NCI-H2227 treated with DMSO at 0.1 percent for 48 hours (cell line): Measurements from ENCODE around the gene RDH16.
"Not testable (repeated sequence)": the region's sequence is repeated elsewhere in the genome, so short reads cannot be mapped to it uniquely, and the experiment has no call there.

Source experiments
- DNase-seq: peaks from one replicate; lab custom pipeline; 2025; lab: John Stamatoyannopoulos, UW

The RDH16 gene

GRCh38 chr12:56953314-56953713 is 4.1 kb downstream of the RDH16 start:
- DNase-seq = no peak

- DNase-seq = no peak
Measured at GRCh38 chr12:56951582-56952339, 5.6 kb downstream of the RDH16 start.

- no peak for DNase-seq
Measured at GRCh38 chr12:56948881-56949280, 8.5 kb downstream of the RDH16 start.

DNA sequence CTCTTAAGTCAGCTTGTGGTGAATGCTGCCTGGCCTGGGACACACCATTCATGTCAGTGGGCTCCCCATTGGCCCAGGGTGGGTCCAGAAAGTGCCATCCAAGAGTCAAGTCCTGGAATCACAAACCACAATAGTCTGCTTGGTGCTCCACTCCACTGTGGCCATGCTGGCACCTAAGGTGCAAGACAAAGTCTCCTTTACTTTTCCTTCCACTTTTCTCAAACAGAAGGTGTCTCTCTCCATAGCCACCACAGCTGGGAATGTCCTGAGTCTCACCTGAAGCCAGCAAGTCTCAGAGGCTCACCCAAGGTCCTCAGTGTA is 9.0 kb downstream of the RDH16 start:
- no peak for DNase-seq

DNA sequence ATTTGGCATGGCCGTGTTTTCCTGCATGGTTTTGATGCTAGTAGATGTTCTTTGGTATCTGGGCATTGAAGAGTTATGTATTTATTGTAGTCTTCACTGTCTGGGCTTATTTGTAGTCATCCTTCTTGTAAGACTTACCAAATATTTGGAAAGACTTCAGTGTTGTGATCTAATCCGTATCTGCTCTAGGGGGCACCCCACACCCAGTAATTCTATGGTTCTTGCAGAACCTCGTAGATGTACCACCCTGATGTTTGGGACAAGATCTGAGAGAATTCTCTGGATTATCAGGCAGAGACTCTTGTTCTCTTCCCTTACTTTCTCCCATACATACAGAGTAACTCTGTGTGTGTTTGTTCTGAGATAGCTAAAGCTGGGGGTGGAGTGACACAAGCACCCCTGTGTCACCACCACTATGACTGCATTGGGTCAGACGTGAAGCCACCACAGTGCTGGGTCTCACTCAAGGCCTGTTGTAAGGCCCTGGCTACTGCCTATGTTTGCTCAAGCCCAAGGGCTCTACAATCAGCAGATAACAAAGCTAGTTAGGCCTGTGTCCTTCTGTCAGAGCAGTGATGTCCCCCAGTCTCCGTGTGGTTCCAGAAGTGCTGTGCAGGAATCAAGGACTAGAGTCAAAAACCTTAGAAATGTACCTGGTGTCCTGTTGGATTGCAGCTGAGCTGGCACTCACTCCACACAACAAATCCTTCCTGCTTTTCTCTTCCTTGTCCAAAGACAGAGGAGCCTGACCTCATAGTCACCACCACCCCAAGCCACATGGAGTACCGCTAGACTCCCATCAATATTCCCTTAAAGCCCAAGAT is 9.6 kb downstream of the RDH16 start:
- DNase-seq = no peak

GRCh38 chr12:56943878-56944277 is 13.5 kb downstream of the RDH16 start:
- no peak for DNase-seq

DNA sequence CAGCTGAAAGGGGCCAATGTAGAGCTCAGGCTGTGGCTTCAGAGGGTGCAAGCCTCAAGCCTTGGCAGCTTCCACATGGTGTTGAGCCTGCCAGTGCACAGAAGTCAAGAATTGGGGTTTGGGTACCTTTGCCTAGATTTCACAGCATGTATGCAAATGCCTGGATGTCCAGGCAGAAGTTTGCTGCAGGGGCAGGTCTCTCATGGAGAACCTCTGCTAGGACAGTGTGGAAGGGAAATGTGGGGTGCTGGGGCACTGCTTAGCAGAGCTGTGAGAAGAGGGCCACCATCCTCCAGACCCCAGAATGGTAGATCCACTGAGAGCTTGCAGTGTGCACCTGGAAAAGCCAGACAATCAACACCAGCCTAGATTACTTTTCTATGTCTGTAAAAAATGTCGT is 14.0 kb downstream of the RDH16 start:
- not testable (repeated sequence) for DNase-seq

- DNase-seq = no peak
Measured at GRCh38 chr12:56941299-56942017, 15.9 kb downstream of the RDH16 start.

DNA sequence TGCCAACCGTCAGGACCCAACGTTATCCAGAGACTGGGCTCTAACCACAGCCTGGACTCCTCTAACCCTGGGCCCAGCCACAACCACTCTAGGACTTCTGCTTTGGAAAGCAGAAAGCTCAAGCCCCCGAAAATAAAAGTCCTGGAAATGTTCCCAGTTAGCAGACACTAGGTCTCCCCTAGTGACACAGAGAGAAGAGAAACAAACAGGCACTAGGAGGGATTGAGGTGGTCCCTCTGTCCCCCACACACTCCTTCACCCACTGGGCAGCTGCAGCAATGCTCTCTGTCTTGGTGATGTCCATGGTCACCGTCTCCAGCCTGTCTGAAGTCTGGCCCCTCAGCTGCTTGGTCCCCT is 16.5 kb downstream of the RDH16 start:
- DNase-seq = not testable (repeated sequence)

- no peak for DNase-seq
Measured at GRCh38 chr12:56935752-56936151, 21.7 kb downstream of the RDH16 start.

GRCh38 chr12:56935157-56935556 is 22.3 kb downstream of the RDH16 start:
- DNase-seq = no peak

DNA sequence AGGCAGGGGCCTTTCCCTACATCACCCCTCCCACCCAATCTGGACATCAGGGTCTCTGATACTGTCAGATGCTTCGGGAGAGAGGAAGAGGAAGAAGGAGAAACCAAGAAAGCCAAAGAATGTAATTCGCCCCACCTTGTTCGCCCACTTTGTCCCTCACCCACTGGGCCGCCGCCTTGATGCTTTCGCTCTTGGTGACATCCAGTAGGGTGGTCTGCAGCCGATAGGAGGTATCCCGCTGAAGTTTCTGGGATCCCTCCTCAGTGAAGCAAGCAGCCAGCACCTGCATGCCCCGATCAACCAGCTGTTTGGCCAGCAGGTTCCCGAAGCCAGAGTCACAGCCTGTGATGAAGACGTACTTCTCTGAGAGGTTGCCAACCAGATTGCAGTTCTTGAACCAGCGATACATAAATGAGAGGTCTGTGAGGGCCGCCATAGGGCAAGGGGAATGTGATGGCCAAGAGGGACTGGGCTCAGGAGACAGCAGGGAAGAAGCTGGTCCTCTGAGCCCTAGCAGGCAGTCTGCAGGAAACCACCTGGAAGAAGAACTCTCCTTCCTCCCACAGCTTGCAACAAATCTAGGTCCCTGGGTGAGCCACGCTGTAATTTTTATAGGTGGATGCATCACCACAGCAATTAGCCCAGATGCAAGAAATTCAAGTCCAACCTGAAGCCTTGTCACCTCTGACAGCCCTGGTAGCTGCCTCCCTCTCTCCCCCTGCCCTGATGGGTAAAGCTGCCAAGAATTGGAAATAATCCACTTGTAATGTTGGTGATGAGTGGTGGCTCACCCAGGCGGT is 23.4 kb downstream of the RDH16 start, which contains the start of gene SDR9C7:
Gene SDR9C7, minus strand, starts transcription at position 583 of the 800 bp plus-strand sequence. Its CDS starts 147 bp downstream, at position 436.
- DNase-seq = no peak

GRCh38 chr12:56932867-56933266 is 24.5 kb downstream of the RDH16 start:
- DNase-seq = no peak

DNA sequence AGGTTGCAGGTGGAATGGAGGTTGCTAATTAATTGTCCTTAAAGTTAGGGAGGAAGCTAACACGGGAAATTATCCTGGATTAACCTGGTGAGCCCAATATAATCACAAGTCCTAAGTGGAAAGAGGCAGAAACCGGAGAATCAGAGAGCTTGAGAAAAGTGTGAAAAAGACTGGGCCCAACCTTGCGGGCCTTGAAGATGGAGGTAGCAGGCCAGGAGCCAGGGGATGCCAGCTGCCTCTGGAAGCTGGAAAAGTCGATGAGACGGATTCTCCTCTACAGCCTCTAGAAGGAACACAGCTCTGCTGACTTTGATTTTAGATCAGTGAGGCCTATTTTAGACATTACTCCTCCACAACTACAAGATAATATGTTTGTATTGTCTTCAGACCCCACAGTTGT is 25.3 kb downstream of the RDH16 start:
- DNase-seq = no peak

DNA sequence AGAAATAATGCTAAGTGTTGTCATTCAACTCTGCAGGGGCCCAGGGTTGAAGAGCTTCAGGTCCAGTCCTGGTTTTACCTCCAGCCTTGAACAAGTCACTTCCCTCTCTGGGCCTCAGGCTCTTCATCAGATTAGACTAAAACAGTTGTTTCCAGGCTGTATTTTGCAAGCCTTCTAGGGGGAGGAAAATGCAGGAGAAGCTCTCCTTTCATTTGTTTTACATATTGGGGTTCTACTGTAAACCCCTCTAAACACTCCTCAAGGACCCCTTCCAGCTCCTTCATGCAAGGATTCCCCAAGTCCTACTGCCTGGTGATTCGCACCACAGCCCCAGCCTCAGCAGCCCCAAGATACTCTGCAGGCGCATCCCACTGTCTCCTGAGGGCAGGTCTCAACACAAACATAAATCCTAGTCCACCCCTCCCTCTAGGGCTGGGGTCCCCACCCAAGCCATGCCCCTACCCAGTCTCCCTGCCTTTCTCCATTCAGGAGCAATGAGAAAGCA is 25.9 kb downstream of the RDH16 start:
- DNase-seq = no peak

- no peak for DNase-seq
Measured at GRCh38 chr12:56930241-56930640, 27.2 kb downstream of the RDH16 start.

DNA sequence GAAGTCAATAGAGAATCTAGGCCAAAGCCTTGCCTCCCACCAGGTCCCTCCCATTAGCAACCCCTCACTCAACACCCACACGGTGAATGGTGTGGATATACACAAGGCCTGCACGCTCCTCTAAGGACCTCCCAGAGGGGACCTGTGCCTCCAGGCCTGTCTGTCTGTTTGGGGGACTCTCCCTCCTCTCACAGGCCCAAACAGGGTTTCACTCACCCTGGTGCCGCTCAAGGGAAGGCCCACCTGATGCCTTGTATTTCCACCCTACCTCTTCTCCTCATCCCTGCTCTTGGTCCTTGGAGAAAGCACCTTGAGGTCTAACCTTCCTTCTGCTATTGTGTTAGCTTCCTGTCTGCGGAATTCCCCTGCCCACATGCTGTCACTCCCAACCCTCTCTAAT is 27.6 kb downstream of the RDH16 start:
- no peak for DNase-seq

DNA sequence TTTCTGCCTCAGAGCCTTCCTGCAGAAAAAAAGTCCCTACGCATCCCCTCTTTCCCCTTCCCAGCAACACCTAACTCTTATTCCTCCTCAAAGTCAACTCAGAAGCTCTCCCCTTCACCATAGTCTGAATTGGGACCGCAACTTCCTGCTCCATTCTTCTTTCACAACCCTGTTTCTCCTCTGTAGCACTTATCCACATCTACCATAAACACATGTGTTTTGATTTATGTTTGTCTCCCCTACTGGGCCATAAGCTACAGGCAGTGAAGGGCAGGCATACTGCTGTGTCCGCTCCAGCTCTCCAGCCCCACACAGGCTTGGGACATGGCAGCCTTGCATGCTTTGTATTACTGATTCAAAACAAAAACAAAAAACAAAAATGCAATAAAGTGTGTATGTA is 29.1 kb downstream of the RDH16 start:
- DNase-seq = no peak

DNA sequence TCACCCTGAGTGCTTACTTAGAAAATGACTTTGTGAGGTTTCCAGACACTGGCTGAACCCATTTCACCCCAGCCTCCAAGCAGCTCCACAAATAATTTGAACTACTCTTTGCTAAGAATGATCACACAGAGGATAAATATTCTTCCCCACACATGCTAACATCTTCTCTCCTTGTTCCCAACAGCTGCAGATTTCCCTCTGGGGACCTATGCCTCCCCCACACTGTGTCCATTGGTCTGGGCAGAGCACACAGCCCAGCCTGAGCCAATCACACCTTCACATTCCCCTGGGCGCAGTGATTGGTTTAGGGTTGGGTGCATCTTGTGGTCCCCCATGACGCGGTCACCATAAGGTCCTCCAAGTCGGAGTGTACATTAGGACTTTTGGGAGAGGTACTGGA is 30.1 kb downstream of the RDH16 start:
- no peak for DNase-seq

GRCh38 chr12:56922031-56922430 is 35.4 kb downstream of the RDH16 start:
- no peak for DNase-seq

- DNase-seq = no peak
Measured at GRCh38 chr12:56921346-56921745, 36.1 kb downstream of the RDH16 start.

DNA sequence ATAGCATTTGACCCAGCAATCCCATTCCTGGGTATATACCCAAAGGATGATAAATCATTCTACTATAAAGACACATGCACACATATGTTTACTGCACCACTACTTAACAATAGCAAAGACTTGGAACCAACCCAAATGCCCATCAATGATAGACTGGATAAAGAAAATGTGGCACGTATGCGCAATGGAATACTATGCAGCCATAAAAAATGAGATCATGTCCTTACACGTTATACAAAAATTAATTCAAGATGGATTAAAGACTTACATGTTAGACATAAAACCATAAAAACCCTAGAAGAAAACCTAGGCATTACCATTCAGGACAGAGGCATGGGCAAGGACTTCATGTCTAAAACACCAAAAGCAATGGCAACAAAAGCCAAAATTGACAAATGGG is 39.3 kb downstream of the RDH16 start:
- not testable (repeated sequence) for DNase-seq
